H1 (cell line): ENCODE measurements around the gene USP16. TPM values are rescaled to one million over a fixed set of nuclear protein-coding genes. Genes with fewer than 3 reads are reported as not detected.

ENCODE experiments used
- CTCF ChIA-PET: fragments of 300-600 bp; sonication (Branson Sonifier 250); formaldehyde crosslinking; loops from one replicate; lab custom pipeline; 2021; ENCODE audit not compliant: partially characterized antibody; lab: Charles Lee
- POLR2A ChIA-PET: fragments of 300-600 bp; sonication (Branson Sonifier 250); formaldehyde crosslinking; loops from one replicate; lab custom pipeline; 2021; ENCODE audit warnings: inconsistent platforms; ENCODE audit not compliant: partially characterized antibody; lab: Charles Lee
- DNase-seq, 2 experiments: peaks; one replicate each; pipeline versions ENCODE4 v3.0.0 to v3.0.0-alpha.2; 2010 to 2022; ENCODE audit warnings: low spot score in 2 of 2, low read depth in 1 of 2, mixed read lengths in 1 of 2
- FAIRE-seq: peaks from 2 replicates; lab custom pipeline; 2011; peaks lifted over from hg19 to GRCh38; lab: Jason Lieb, UNC
- H2AFZ ChIP-seq: 2 replicates; pipeline ENCODE4 v1.8.1; 2012; ENCODE audit warnings: low read length, inconsistent platforms
- H2AK5ac ChIP-seq: 2 replicates; pipeline ENCODE4 v1.6.1; 2013; ENCODE audit warnings: low read depth, low read length
- H2BK120ac ChIP-seq: replicated peaks from 2 replicates; pipeline ENCODE3; 2013; ENCODE audit warnings: low read depth, low read length, inconsistent platforms
- H2BK12ac ChIP-seq: 2 replicates; pipeline ENCODE4 v1.6.1; 2013; ENCODE audit warnings: low read depth, low read length
- H2BK15ac ChIP-seq: 2 replicates; pipeline ENCODE4 v1.6.1; 2013; ENCODE audit warnings: low read length
- H2BK20ac ChIP-seq: 2 replicates; pipeline ENCODE4 v1.6.1; 2013; ENCODE audit warnings: low read length
- H2BK5ac ChIP-seq: 2 replicates; pipeline ENCODE4 v1.6.1; 2013; ENCODE audit warnings: low read depth, low read length
- H3K14ac ChIP-seq: 2 replicates; pipeline ENCODE4 v1.6.1; 2013; ENCODE audit warnings: inconsistent platforms; ENCODE audit not compliant: insufficient read length
- H3K18ac ChIP-seq: 2 replicates; pipeline ENCODE4 v1.6.1; 2013; ENCODE audit warnings: low read length; ENCODE audit errors: extremely low read depth
- H3K23ac ChIP-seq: 2 replicates; pipeline ENCODE4 v1.6.1; 2013; ENCODE audit warnings: inconsistent platforms; ENCODE audit not compliant: insufficient read length
- H3K23me2 ChIP-seq: 2 replicates; pipeline ENCODE4 v1.6.1; 2013; ENCODE audit warnings: low read depth, low read length
- H3K27ac ChIP-seq: 2 replicates; pipeline ENCODE4 v1.6.1; 2011; ENCODE audit warnings: low read depth, low read length, inconsistent platforms
- H3K27me3 ChIP-seq, 4 experiments: replicated peaks in 1 of 4; 1 replicate in 1 of 4; 2 replicates in 3 of 4; pipeline versions ENCODE4 v1.6.1 to v1.8.1; 2011 to 2013; ENCODE audit warnings: low read length in 3 of 4, mild to moderate bottlenecking in 3 of 4, inconsistent platforms in 2 of 4, mixed read lengths in 2 of 4, moderate library complexity in 1 of 4; ENCODE audit not compliant: control insufficient read depth in 3 of 4, insufficient read depth in 3 of 4; ENCODE audit errors: extremely low read depth in 1 of 4
- H3K36me3 ChIP-seq, 4 experiments: 2 replicates each; pipeline versions ENCODE4 v1.6.1 to v1.8.1; 2011 to 2013; ENCODE audit warnings: mild to moderate bottlenecking in 4 of 4, low read length in 3 of 4, moderate library complexity in 2 of 4, control low read depth in 1 of 4, inconsistent platforms in 1 of 4; ENCODE audit not compliant: insufficient read depth in 4 of 4, control insufficient read depth in 2 of 4
- H3K4ac ChIP-seq: replicated peaks from 2 replicates; pipeline ENCODE3; 2013; ENCODE audit warnings: low read length, low read depth, mixed read lengths, inconsistent platforms; ENCODE audit not compliant: insufficient read length
- H3K4me1 ChIP-seq, 4 experiments: replicated peaks in 1 of 4; 1 replicate in 1 of 4; 2 replicates in 3 of 4; pipeline versions ENCODE4 v1.6.1 to v1.8.1; 2011 to 2013; ENCODE audit warnings: low read length in 3 of 4, inconsistent platforms in 2 of 4, mixed read lengths in 1 of 4; ENCODE audit not compliant: insufficient read depth in 4 of 4, control insufficient read depth in 3 of 4
- H3K4me2 ChIP-seq, 2 experiments: 2 replicates each; pipeline versions ENCODE4 v1.6.1 to v1.8.1; 2011 to 2013; ENCODE audit warnings: low read depth in 2 of 2, low read length in 2 of 2, control low read depth in 1 of 2, inconsistent platforms in 1 of 2, mild to moderate bottlenecking in 1 of 2; ENCODE audit not compliant: insufficient read depth in 1 of 2
- H3K4me3 ChIP-seq, 4 experiments: fragments of 200-600, 300-600 bp in 1 of 4; sonication (generic), shearing (Covaris generic), sonication (Bioruptor Twin) in 1 of 4; 2 replicates each; pipeline versions ENCODE4 v1.5.1 to v1.8.1; 2011 to 2016; ENCODE audit warnings: low read length in 4 of 4, low read depth in 3 of 4, control low read depth in 2 of 4, inconsistent platforms in 2 of 4, mild to moderate bottlenecking in 2 of 4, mixed read lengths in 1 of 4, moderate library complexity in 1 of 4; ENCODE audit not compliant: insufficient read depth in 2 of 4; ENCODE audit errors: extremely low read depth in 1 of 4
- H3K56ac ChIP-seq: replicated peaks from 2 replicates; pipeline ENCODE3; 2013; ENCODE audit warnings: low read depth, mild to moderate bottlenecking, mixed read lengths, low read length, inconsistent platforms; ENCODE audit not compliant: insufficient read length
- H3K79me1 ChIP-seq: 2 replicates; pipeline ENCODE4 v1.6.1; 2013; ENCODE audit warnings: low read depth, low read length, control low read depth
- H3K79me2 ChIP-seq, 2 experiments: 2 replicates each; pipeline versions ENCODE4 v1.6.1 to v1.8.1; 2012 to 2013; ENCODE audit warnings: low read length in 2 of 2, mild to moderate bottlenecking in 2 of 2, inconsistent platforms in 1 of 2; ENCODE audit not compliant: insufficient read depth in 2 of 2, control insufficient read depth in 1 of 2
- H3K9ac ChIP-seq, 4 experiments: replicated peaks in 1 of 4; 1 replicate in 1 of 4; 2 replicates in 3 of 4; pipeline versions ENCODE4 v1.6.1 to v1.8.1; 2011 to 2013; ENCODE audit warnings: low read depth in 3 of 4, low read length in 3 of 4, control low read depth in 2 of 4, mild to moderate bottlenecking in 2 of 4, moderate library complexity in 2 of 4, inconsistent platforms in 1 of 4; ENCODE audit errors: extremely low read depth in 1 of 4
- H3K9me3 ChIP-seq, 2 experiments: 2 replicates each; pipeline versions ENCODE4 v1.6.1 to v1.8.1; 2012 to 2013; ENCODE audit warnings: mild to moderate bottlenecking in 2 of 2, moderate library complexity in 2 of 2, control low read depth in 1 of 2, inconsistent platforms in 1 of 2, low read depth in 1 of 2, low read length in 1 of 2, mixed read lengths in 1 of 2; ENCODE audit not compliant: insufficient read depth in 2 of 2
- H4K20me1 ChIP-seq, 2 experiments: replicated peaks in 1 of 2; 2 replicates each; pipeline versions ENCODE3 to v1.8.1; 2011 to 2013; ENCODE audit warnings: inconsistent platforms in 2 of 2, low read length in 2 of 2, mild to moderate bottlenecking in 1 of 2; ENCODE audit not compliant: insufficient read depth in 2 of 2, control insufficient read depth in 1 of 2
- H4K5ac ChIP-seq: 2 replicates; pipeline ENCODE4 v1.6.1; 2013; ENCODE audit warnings: low read length, low read depth, mixed read lengths, inconsistent platforms; ENCODE audit not compliant: insufficient read length
- H4K8ac ChIP-seq: 2 replicates; pipeline ENCODE4 v1.8.0; 2013; ENCODE audit warnings: mild to moderate bottlenecking, moderate library complexity, low read length, inconsistent platforms; ENCODE audit not compliant: insufficient read depth; ENCODE audit errors: extremely low read depth
- H4K91ac ChIP-seq: replicated peaks from 2 replicates; pipeline ENCODE3; 2013; ENCODE audit warnings: low read length, mixed read lengths, inconsistent platforms; ENCODE audit not compliant: insufficient read length
- BACH1 ChIP-seq: IDR thresholded peaks from 2 replicates; pipeline ENCODE4 v1.6.1; 2012; ENCODE audit warnings: low read length, improper control_type of control experiment
- CEBPB ChIP-seq: IDR thresholded peaks from 2 replicates; pipeline ENCODE4 v1.6.1; 2012; ENCODE audit warnings: low read depth, low read length
- CTBP2 ChIP-seq: IDR thresholded peaks from 2 replicates; pipeline ENCODE4 v1.7.0; 2011; ENCODE audit warnings: borderline replicate concordance, mild to moderate bottlenecking, moderate library complexity, mixed read lengths, low read length; ENCODE audit not compliant: insufficient read depth, insufficient read length
- JUN ChIP-seq: IDR thresholded peaks from 2 replicates; pipeline ENCODE4 v1.6.1; 2011; ENCODE audit warnings: low read depth, mild to moderate bottlenecking, improper control_type of control experiment, low read length
- KDM5A ChIP-seq: fragments of 200-600 bp; IDR thresholded peaks from 2 replicates; pipeline ENCODE4 v1.7.1; 2012; ENCODE audit warnings: mild to moderate bottlenecking, low read length, inconsistent platforms, mixed read lengths
- POU5F1 ChIP-seq: IDR thresholded peaks from 2 replicates; pipeline ENCODE4 v1.6.1; 2011; ENCODE audit warnings: low read depth, mild to moderate bottlenecking, low read length, moderate library complexity
- SIN3A ChIP-seq, 2 experiments: IDR thresholded peaks in 1 of 2; conservative IDR thresholded peaks in 1 of 2; 2 replicates each; pipeline ENCODE4 v1.6.1; 2011 to 2012; ENCODE audit warnings: low read length in 2 of 2, improper control_type of control experiment in 1 of 2, low read depth in 1 of 2, mild to moderate bottlenecking in 1 of 2
- SP2 ChIP-seq: IDR thresholded peaks from 2 replicates; pipeline ENCODE4 v1.6.1; 2012; ENCODE audit warnings: mild to moderate bottlenecking, low read length, inconsistent platforms
- TAF1 ChIP-seq: IDR thresholded peaks from 2 replicates; pipeline ENCODE4 v1.6.1; 2011; ENCODE audit warnings: mild to moderate bottlenecking, low read depth, low read length
- TCF12 ChIP-seq: IDR thresholded peaks from 2 replicates; pipeline ENCODE4 v1.6.1; 2011; ENCODE audit warnings: low read depth, mild to moderate bottlenecking, low read length
- TEAD4 ChIP-seq: IDR thresholded peaks from 2 replicates; pipeline ENCODE4 v1.6.1; 2012; ENCODE audit warnings: low read depth, low read length, inconsistent platforms, mixed read lengths
- WGBS, 2 experiments: shearing (Covaris generic) in 1 of 2; methylation state at CpG; one replicate each; pipeline versions ENCODE4 v1.1.6 to v1.1.7; 2013 to 2015; ENCODE audit warnings: low lambda C conversion rate in 2 of 2, mixed read lengths in 2 of 2, inconsistent platforms in 1 of 2, low coverage in 1 of 2, missing lambda C conversion rate in 1 of 2; ENCODE audit not compliant: insufficient replicate concordance in 2 of 2, insufficient coverage in 1 of 2, insufficient read length in 1 of 2; ENCODE audit errors: extremely low coverage in 1 of 2, missing lambda C conversion rate in 1 of 2; 5-methylcytosine and 5-hydroxymethylcytosine counted together
- polyA plus RNA-seq, 7 experiments: library from polyadenylated mRNA; depleted of rRNA in 3 of 7; stranded (reverse) in 5 of 7; unstranded in 2 of 7; fragments of >200 nt in 5 of 7; fragments of 200-250 nt in 2 of 7; gene quantifications; 1 replicate in 5 of 7; 2 replicates in 1 of 7; 4 replicates in 1 of 7; pipeline versions ENCODE4 v1.2.1 to v1.2.3, GENCODE V29; 2011 to 2013; ENCODE audit warnings: missing spikeins in 2 of 7, mixed read lengths in 2 of 7
- total RNA-seq: library from RNA; stranded (reverse); fragmentation: NEBNext Ultra II Directional; extraction: Animal tissue kit (Norgen Biotek cat#: 25700); gene quantifications from 2 replicates; pipeline ENCODE4 v1.2.1, GENCODE V29; 2021
- TF ChIP-seq, protein P1 (sequence below): IDR thresholded peaks from 2 replicates; pipeline ENCODE4 v1.6.1; 2012; ENCODE audit warnings: low read length, inconsistent platforms

USP16 gene
- total and polyA plus RNA-seq, 2 of the 8 experiments (the other 6 are each of a cell fraction or from before 2014, with no cell fraction given) = 3.4 to 19.1 TPM

GRCh38 chr21:28993293-28993629, 31.2 kb upstream of the USP16 start:
- FAIRE-seq = no peak
- CTCF ChIA-PET = no interaction called here
- H2AK5ac ChIP-seq = 0 out of 2 replicates have a peak overlapping the region, but pooled peaks have one; percentile 60
- H3K56ac ChIP-seq = no peak overlapping the region
- H3K4me1 ChIP-seq = peaks cover 0 to 4% (median 1%) of the 10 kb centered on the region in 4 experiments; a peak in 3 of 7 replicates
- H3K4ac ChIP-seq = no peak overlapping the region
- peaks cover 7% of the 10 kb centered on the region; the same call in 1 of the 2 replicates for H3K23me2 ChIP-seq
- no peak overlapping the region for H2BK20ac ChIP-seq
- TF ChIP-seq, protein P1, sequence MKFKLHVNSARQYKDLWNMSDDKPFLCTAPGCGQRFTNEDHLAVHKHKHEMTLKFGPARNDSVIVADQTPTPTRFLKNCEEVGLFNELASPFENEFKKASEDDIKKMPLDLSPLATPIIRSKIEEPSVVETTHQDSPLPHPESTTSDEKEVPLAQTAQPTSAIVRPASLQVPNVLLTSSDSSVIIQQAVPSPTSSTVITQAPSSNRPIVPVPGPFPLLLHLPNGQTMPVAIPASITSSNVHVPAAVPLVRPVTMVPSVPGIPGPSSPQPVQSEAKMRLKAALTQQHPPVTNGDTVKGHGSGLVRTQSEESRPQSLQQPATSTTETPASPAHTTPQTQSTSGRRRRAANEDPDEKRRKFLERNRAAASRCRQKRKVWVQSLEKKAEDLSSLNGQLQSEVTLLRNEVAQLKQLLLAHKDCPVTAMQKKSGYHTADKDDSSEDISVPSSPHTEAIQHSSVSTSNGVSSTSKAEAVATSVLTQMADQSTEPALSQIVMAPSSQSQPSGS = no peak
- TF ChIP-seq SP2 = no peak
- no peak for TF ChIP-seq KDM5A
- TF ChIP-seq TAF1 = no peak
- no peak for TF ChIP-seq JUN
- no peak for TF ChIP-seq BACH1
- TF ChIP-seq CTBP2 = no peak
- no peak for TF ChIP-seq TCF12
- no peak for TF ChIP-seq SIN3A (conservative IDR thresholded peaks at IDR 0.05 in 1 of 2, IDR thresholded peaks at IDR 0.05 in 1 of 2; ENCODE audit: low read depth in 1 of 2, low read length in 2 of 2)
- TF ChIP-seq TEAD4 = no peak
- TF ChIP-seq POU5F1 = no peak
- no peak for TF ChIP-seq CEBPB
- TF ChIP-seq, all 59 proteins: peak for 0
- WGBS, 2 experiments = 48% methylated on average over 4 of the region's 4 CpGs; no CpG with 5 or more reads in 1 of the 2 experiments
- no peak overlapping the region for H4K8ac ChIP-seq
- H3K79me1 ChIP-seq = peaks cover 5% of the 10 kb centered on the region
- H4K91ac ChIP-seq = no peak overlapping the region
- H3K79me2 ChIP-seq = peaks cover 0 to 36% of the 10 kb centered on the region in 2 experiments; a peak in 3 of 4 replicates
- H2AFZ ChIP-seq = no peak overlapping the region
- no peak overlapping the region for H3K18ac ChIP-seq
- peak overlapping the region; percentile 80; the same call in 1 of the 2 replicates for H2BK5ac ChIP-seq
- H3K14ac ChIP-seq = no peak overlapping the region
- H2BK15ac ChIP-seq = no peak overlapping the region
- no peak overlapping the region for H2BK120ac ChIP-seq
- peak overlapping the region; percentile 54 to 94 (median 84) for H3K9ac ChIP-seq
- H4K5ac ChIP-seq = no peak overlapping the region
- H3K4me2 ChIP-seq = peak overlapping the region; percentile 72 to 84
- POLR2A ChIA-PET = interaction anchor here (0.7 to 3.2 kb wide), 7 partner anchors 8 to 80 kb away, joined by 3 to 28 read pairs (median 4); partner anchors contain the start of gene USP16
- peak overlapping the region; percentile 49 to 98 (median 94); a peak in 6 of 8 replicates for H3K4me3 ChIP-seq
- H3K27me3 ChIP-seq = no peaks in the 10 kb centered on the region
- peak overlapping the region; percentile 81 for H3K27ac ChIP-seq
- DNase-seq = no peak
- no peaks in the 10 kb centered on the region for H4K20me1 ChIP-seq
- no peak overlapping the region for H3K23ac ChIP-seq
- peak overlapping the region; percentile 43; the same call in 1 of the 2 replicates for H2BK12ac ChIP-seq
- H3K36me3 ChIP-seq = no peaks in the 10 kb centered on the region
- no peaks in the 10 kb centered on the region for H3K9me3 ChIP-seq
